Upper lobe of left lung (tissue), 6 donors: ENCODE measurements around the gene AFG1L. TPM values are rescaled to one million over a fixed set of nuclear protein-coding genes. Genes with fewer than 3 reads are reported as not detected.

Source experiments
- ATAC-seq, 2 donors: fragments of 200-7000 bp; cut with Tn5 transposase; one replicate each; pipeline ENCODE4 v1.9.1; 2022; ENCODE audit warnings: mild to moderate bottlenecking in 2 of 2, moderate library complexity in 2 of 2; ENCODE audit not compliant: low FRiP score in 2 of 2
- DNase-seq, 2 donors: peaks; one replicate each; pipeline ENCODE4 v3.0.0-alpha.2; 2019 to 2020
- H3K27ac ChIP-seq, 4 donors: fragments of 200-600 bp; sonication (generic); one replicate each; pipeline ENCODE4 v1.5.1; 2016 to 2019
- H3K27me3 ChIP-seq, 4 donors: fragments of 200-600 bp; sonication (generic); one replicate each; pipeline ENCODE4 v1.5.1; 2017 to 2019
- H3K36me3 ChIP-seq, 4 donors: fragments of 200-600 bp; sonication (generic); one replicate each; pipeline ENCODE4 v1.5.1; 2016 to 2019
- H3K4me1 ChIP-seq, 4 donors: fragments of 200-600 bp; sonication (generic); one replicate each; pipeline ENCODE4 v1.5.1; 2018 to 2019
- H3K4me3 ChIP-seq, 4 donors: fragments of 200-600 bp; sonication (generic); one replicate each; pipeline ENCODE4 v1.5.1; 2017 to 2019; ENCODE audit warnings: mild to moderate bottlenecking in 2 of 4, moderate library complexity in 1 of 4
- H3K9me3 ChIP-seq, 4 donors: fragments of 200-600 bp; sonication (generic); one replicate each; pipeline ENCODE4 v1.5.1; 2018 to 2019
- CTCF ChIP-seq, 6 experiments: fragments of 450-650 bp in 4 of 6; fragments of 200-600 bp in 2 of 6; sonication (generic) in 2 of 6; IDR thresholded peaks; one replicate each; pipeline ENCODE4 v1.5.1; 2016 to 2019; ENCODE audit warnings: antibody characterized with exemption in 6 of 6
- EP300 ChIP-seq, 4 donors: sonication (generic); formaldehyde crosslinking; IDR thresholded peaks; one replicate each; pipeline ENCODE4 v1.5.1; 2017; ENCODE audit warnings: antibody characterized with exemption in 4 of 4, control low read depth in 2 of 4
- POLR2A ChIP-seq, 4 donors: fragments of 450-650 bp; IDR thresholded peaks; one replicate each; pipeline ENCODE4 v1.5.1; 2016 to 2017; ENCODE audit warnings: antibody characterized with exemption in 4 of 4, mild to moderate bottlenecking in 2 of 4
- POLR2AphosphoS5 ChIP-seq, 2 donors: sonication (generic); formaldehyde crosslinking; IDR thresholded peaks; one replicate each; pipeline ENCODE4 v1.5.1; 2017; ENCODE audit warnings: antibody characterized with exemption in 2 of 2
- WGBS, 2 donors: methylation state at CpG; one replicate each; pipeline ENCODE4 v1.1.5; 2017 to 2018; 5-methylcytosine and 5-hydroxymethylcytosine counted together
- total RNA-seq, 6 donors: library from RNA; depleted of rRNA in 4 of 6; stranded (reverse); fragments of >200 nt in 4 of 6; gene quantifications; one replicate each; pipeline versions ENCODE4 v1.1.0 to v1.2.1, GENCODE V29; 2016 to 2021
- donor health status: DM: no; HTN: no; CAD: no; lungs with moderate emphysema.
- donor health status: DM: no; HTN: yes; CAD: no; lungs with severe emphysema.

AFG1L gene
- total RNA-seq, 6 donors from 2014 or later, result 2.6 to 19.9 (median 7.0) TPM

DNA sequence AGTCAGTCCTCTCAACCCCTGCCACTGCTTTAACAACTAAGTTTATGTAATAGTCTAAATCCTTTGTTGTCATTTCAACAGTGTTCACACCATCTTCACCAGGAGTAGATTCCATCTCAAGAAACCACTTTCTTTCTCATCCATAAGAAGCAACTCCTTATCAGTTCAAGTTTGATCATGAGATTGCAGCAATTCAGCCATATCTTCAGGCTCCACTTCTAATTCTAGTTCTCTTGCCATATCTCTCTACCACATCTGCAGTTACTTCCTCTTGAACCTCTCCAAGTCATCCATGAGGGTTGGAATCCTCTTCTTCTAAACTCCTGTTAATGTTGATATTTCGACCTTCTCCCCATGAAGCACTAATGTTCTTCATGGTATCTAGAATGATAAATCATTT, 208.0 kb downstream of the AFG1L start:
- 56 to 79% methylated on average over 1 of the region's 1 CpG for WGBS, 2 donors
- no peak overlapping the region for H3K4me3 ChIP-seq
- ATAC-seq (no peak), DNase-seq (no peak)
- no peaks in the 10 kb centered on the region for H3K4me1 ChIP-seq
- no peak overlapping the region for H3K27ac ChIP-seq
- H3K27me3 ChIP-seq, result no peaks in the 10 kb centered on the region
- H3K36me3 ChIP-seq, result no peaks in the 10 kb centered on the region
- no peak for TF ChIP-seq POLR2AphosphoS5 (IDR thresholded peaks at IDR 0.05)
- H3K9me3 ChIP-seq, result no peaks in the 10 kb centered on the region

- H3K36me3 ChIP-seq, result no peaks in the 10 kb centered on the region
- DNase-seq, result no peak
- no peaks in the 10 kb centered on the region for H3K4me1 ChIP-seq
- no peak overlapping the region for H3K27ac ChIP-seq
- no peaks in the 10 kb centered on the region for H3K27me3 ChIP-seq
- TF ChIP-seq CTCF (IDR thresholded peaks at IDR 0.05), result no peak
- TF ChIP-seq EP300 (IDR thresholded peaks at IDR 0.05), result no peak
- no peak for TF ChIP-seq POLR2AphosphoS5 (IDR thresholded peaks at IDR 0.05)
- no peak for TF ChIP-seq POLR2A (IDR thresholded peaks at IDR 0.05)
- no peak overlapping the region for H3K4me3 ChIP-seq
- H3K9me3 ChIP-seq, result no peaks in the 10 kb centered on the region
- no peak for ATAC-seq
- 93 to 100% methylated on average over 2 of the region's 2 CpGs for WGBS, 2 donors
Observed at GRCh38 chr6:108507316-108507715, 212.5 kb downstream of the AFG1L start.

DNA sequence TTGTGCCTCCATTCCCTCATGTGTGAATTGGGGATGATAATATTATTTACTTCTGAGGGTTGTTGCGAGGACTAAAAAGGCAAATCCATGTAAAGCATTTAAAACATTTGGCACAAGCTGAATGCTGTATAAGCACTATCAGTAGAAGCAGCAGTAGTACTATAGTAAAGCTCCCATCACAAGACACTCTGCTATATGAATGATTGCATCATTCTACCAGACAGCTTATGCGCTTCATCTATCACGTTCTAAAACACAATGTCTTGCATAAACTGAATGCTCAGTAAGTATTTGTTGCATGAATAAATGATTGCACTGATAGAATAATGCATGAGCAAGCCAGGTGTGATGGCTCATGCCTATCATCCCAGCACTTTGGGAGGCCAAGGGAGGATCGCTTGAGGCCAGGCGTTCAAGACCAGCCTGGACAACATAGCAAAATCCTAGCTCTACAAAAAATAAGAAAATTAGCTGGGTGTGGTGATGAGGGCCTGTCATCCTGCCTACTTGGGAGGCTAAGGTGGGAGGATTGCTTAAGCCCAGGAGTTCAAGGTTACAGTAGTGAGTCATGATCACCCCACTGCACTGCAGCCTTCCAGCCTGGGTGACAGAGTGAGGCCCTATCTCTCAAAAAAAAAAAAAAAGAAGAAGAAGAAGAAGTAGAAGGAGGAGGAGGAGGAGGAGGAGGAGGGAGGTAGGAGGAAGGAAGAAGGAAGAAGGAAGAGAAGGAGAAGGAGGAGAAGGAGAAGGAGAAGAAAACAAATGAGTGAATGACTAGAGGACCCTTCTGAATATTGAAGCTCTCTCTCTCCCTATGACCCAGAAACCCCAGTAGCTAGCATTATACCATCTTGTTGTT, 215.8 kb downstream of the AFG1L start:
- Histone ChIP-seq H3K9me3 (no peaks in the 10 kb centered on the region), H3K27me3 (no peaks in the 10 kb centered on the region), H3K27ac (no peak overlapping the region), H3K4me3 (no peak overlapping the region), H3K4me1 (no peaks in the 10 kb centered on the region), H3K36me3 (no peaks in the 10 kb centered on the region)
- 73 to 81% methylated on average over 5 of the region's 5 CpGs for WGBS, 2 donors
- TF ChIP-seq POLR2A (IDR thresholded peaks at IDR 0.05) (no peak), POLR2AphosphoS5 (IDR thresholded peaks at IDR 0.05) (no peak), CTCF (IDR thresholded peaks at IDR 0.05) (no peak), EP300 (IDR thresholded peaks at IDR 0.05) (no peak)
- ATAC-seq (no peak), DNase-seq (no peak)

DNA sequence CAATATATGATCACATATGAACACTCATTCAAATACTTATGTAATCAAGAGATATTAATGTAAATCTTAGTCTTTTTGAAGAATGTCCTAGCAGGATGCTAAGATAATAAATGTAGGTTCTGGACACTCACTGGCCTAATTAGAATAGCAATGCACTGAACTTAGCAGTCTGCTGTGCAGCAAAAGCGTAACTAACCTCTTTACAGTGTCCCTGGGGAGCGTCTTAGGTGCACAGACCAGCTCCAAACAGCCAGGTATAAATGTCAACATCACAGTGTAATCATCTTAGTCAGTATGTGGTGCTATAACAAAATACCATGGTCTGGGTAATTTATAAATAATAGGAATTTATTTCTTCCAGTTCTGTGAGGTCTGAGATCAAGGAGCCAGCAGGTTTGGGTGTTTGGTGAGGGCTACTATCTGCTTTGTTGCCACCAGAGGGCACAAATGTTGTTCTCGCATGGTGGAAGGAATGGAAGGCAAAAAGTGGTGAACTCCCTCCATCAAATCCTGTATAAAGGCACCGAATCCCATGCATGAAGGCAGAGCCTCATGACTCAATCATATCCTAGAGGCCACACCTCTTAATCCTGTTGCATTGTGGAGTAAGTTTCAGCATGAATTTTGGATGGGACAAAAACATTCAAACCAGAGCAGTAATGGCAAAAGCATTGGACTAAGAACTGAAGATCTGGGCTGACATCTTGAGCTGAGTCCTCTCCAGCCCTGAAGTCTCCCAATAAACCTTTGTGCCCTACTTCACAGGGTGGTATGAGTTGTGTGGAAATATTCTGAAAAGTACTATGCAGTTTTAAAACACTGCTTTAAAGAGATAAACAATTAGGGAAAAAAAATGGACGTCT, 224.1 kb downstream of the AFG1L start:
- no peaks in the 10 kb centered on the region for H3K27me3 ChIP-seq
- no peaks in the 10 kb centered on the region for H3K9me3 ChIP-seq
- ATAC-seq (no peak), DNase-seq (no peak)
- no peak overlapping the region for H3K27ac ChIP-seq
- TF ChIP-seq POLR2A (IDR thresholded peaks at IDR 0.05), result no peak
- TF ChIP-seq CTCF (IDR thresholded peaks at IDR 0.05), result peak in 3 of 6 experiments; percentile 10 to 23 (median 17)
- WGBS, 2 donors, result 84 to 85% methylated on average over 5 of the region's 5 CpGs
- H3K36me3 ChIP-seq, result no peaks in the 10 kb centered on the region
- H3K4me1 ChIP-seq, result no peaks in the 10 kb centered on the region
- no peak overlapping the region for H3K4me3 ChIP-seq

DNA sequence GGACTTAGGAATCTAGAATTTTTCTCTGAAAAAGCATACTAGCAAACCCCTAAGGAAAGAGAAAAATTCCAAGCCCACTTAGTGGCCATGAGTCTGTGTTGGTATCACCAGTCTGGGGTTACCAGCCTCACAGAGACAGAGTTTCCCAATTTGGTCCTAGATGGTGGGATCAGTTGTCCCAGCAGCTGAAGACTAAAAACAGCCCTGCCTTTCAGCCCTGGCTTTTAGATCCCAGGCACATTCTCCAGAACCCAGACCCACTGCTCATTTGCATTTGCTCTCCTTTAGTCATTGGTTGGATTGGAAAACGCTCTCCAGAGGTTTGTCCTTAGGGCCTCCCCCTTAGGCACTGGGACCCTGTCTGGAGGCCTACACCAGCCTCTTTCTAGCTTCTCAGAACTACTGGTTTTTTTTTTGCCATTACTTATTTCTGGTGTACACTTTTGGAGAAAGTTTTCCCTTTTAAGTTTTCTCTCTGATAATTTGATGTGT, 226.8 kb downstream of the AFG1L start:
- 95% methylated on average over 1 of the region's 1 CpG for WGBS, 2 donors
- Histone ChIP-seq H3K4me1 (no peaks in the 10 kb centered on the region), H3K36me3 (no peaks in the 10 kb centered on the region), H3K9me3 (no peaks in the 10 kb centered on the region), H3K27ac (no peak overlapping the region), H3K4me3 (no peak overlapping the region), H3K27me3 (no peaks in the 10 kb centered on the region)
- no peak for TF ChIP-seq POLR2AphosphoS5 (IDR thresholded peaks at IDR 0.05)
- no peak for TF ChIP-seq POLR2A (IDR thresholded peaks at IDR 0.05)
- TF ChIP-seq CTCF (IDR thresholded peaks at IDR 0.05), result no peak
- no peak for TF ChIP-seq EP300 (IDR thresholded peaks at IDR 0.05)
- no peak for ATAC-seq
- no peak for DNase-seq
